Sciatic nerve (tissue), 2 donors: ENCODE measurements around the gene ARID3B. TPM values are rescaled to one million over a fixed set of nuclear protein-coding genes. Genes with fewer than 3 reads are reported as not detected.

Experiments used
- ATAC-seq: fragments of 200-7000 bp; cut with Tn5 transposase; one replicate; pipeline ENCODE4 v1.9.1; 2020; ENCODE audit warnings: mild to moderate bottlenecking, moderate library complexity
- DNase-seq: peaks from one replicate; pipeline ENCODE4 v3.0.0-alpha.2; 2020; ENCODE audit warnings: low spot score
- intact Hi-C: fragments of 100-400 bp; cut with DNase I; formaldehyde crosslinking; loops from one replicate; pipeline ENCODE4 v1.14.2; 2022
- total RNA-seq: library from RNA; stranded (reverse); fragmentation: NEBNext Ultra II Directional; extraction: Animal tissue kit (Norgen Biotek cat#: 25700); gene quantifications from one replicate; pipeline ENCODE4 v1.2.1, GENCODE V29; 2021
- donor health status: DM: no; HTN: no; CAD: no.
- donor health status: DM: no; HTN: no; CAD: no.

Gene ARID3B
- total RNA-seq, 1 donor from 2014 or later, result 5.5 TPM

- intact Hi-C loops, result no loop called here
- ATAC-seq, result no peak
Observed at GRCh38 chr15:74558706-74559105, 17.7 kb downstream of the ARID3B start.

GRCh38 chr15:74563442-74563841 is 22.4 kb downstream of the ARID3B start:
- no peak for ATAC-seq
- DNase-seq, result no peak
- intact Hi-C loops, result no loop called here

More at GRCh38 chr15:74558706-74559105, 17.7 kb downstream of the ARID3B start:
- no peak for DNase-seq

GRCh38 chr15:74564182-74564581 is 23.2 kb downstream of the ARID3B start:
- no peak for ATAC-seq
- intact Hi-C loops, result no loop called here
- DNase-seq, result no peak

- intact Hi-C loops, result no loop called here
- ATAC-seq, result no peak
- no peak for DNase-seq
Observed at GRCh38 chr15:74565381-74566085, 24.5 kb downstream of the ARID3B start.

GRCh38 chr15:74568594-74568993 is 27.6 kb downstream of the ARID3B start:
- ATAC-seq, result no peak
- intact Hi-C loops, result no loop called here
- no peak for DNase-seq

GRCh38 chr15:74569731-74570070 is 28.7 kb downstream of the ARID3B start:
- ATAC-seq (no peak), DNase-seq (no peak)
- intact Hi-C loops, result no loop called here

GRCh38 chr15:74571191-74571590 is 30.2 kb downstream of the ARID3B start:
- ATAC-seq (no peak), DNase-seq (no peak)
- intact Hi-C loops, result no loop called here

GRCh38 chr15:74573987-74574386 is 33.0 kb downstream of the ARID3B start:
- ATAC-seq (no peak), DNase-seq (no peak)
- intact Hi-C loops, result no loop called here

GRCh38 chr15:74578496-74578994 is 37.5 kb downstream of the ARID3B start:
- no peak for DNase-seq
- intact Hi-C loops, result no loop called here
- no peak for ATAC-seq

GRCh38 chr15:74579001-74579400 is 38.0 kb downstream of the ARID3B start:
- no peak for DNase-seq
- intact Hi-C loops, result no loop called here
- ATAC-seq, result no peak

GRCh38 chr15:74580538-74581350 is 39.7 kb downstream of the ARID3B start:
- no peak for ATAC-seq
- no peak for DNase-seq
- intact Hi-C loops, result no loop called here

- ATAC-seq (no peak), DNase-seq (no peak)
- intact Hi-C loops, result no loop called here
Observed at GRCh38 chr15:74584204-74584603, 43.2 kb downstream of the ARID3B start.

- intact Hi-C loops, result no loop called here
Observed at GRCh38 chr15:74584779-74585178, 43.8 kb downstream of the ARID3B start.

GRCh38 chr15:74585191-74585590 is 44.2 kb downstream of the ARID3B start:
- intact Hi-C loops, result no loop called here
- ATAC-seq (no peak), DNase-seq (no peak)

More at GRCh38 chr15:74584779-74585178, 43.8 kb downstream of the ARID3B start:
- no peak for ATAC-seq
- no peak for DNase-seq

GRCh38 chr15:74585857-74586256 is 44.8 kb downstream of the ARID3B start:
- no peak for DNase-seq
- no peak for ATAC-seq
- intact Hi-C loops, result no loop called here

GRCh38 chr15:74589826-74590225 is 48.8 kb downstream of the ARID3B start:
- no peak for DNase-seq
- intact Hi-C loops, result no loop called here
- ATAC-seq, result no peak

GRCh38 chr15:74592222-74592621 is 51.2 kb downstream of the ARID3B start:
- DNase-seq, result no peak
- intact Hi-C loops, result no loop called here
- no peak for ATAC-seq

- intact Hi-C loops, result no loop called here
- ATAC-seq (no peak), DNase-seq (no peak)
Observed at GRCh38 chr15:74593122-74593521, 52.1 kb downstream of the ARID3B start.

- ATAC-seq, result no peak
- intact Hi-C loops, result no loop called here
Observed at GRCh38 chr15:74594455-74594854, 53.4 kb downstream of the ARID3B start.

GRCh38 chr15:74595271-74595670 is 54.3 kb downstream of the ARID3B start:
- intact Hi-C loops, result no loop called here
- DNase-seq (no peak), ATAC-seq (no peak)

More at GRCh38 chr15:74594455-74594854, 53.4 kb downstream of the ARID3B start:
- no peak for DNase-seq
